DND-41 (cell line): ENCODE data around the gene SLC24A3.

ENCODE experiments used
- EZH2 ChIP-seq: IDR thresholded peaks from 3 replicates; pipeline ENCODE4 v1.6.1; 2012; ENCODE audit warnings: borderline replicate concordance, low read depth, mild to moderate bottlenecking, moderate library complexity, low read length, inconsistent platforms; ENCODE audit not compliant: severe bottlenecking
- TF ChIP-seq, protein P1 (sequence below): IDR thresholded peaks from 2 replicates; pipeline ENCODE4 v1.5.1; 2012; ENCODE audit warnings: borderline replicate concordance, low read length, moderate library complexity, mild to moderate bottlenecking; ENCODE audit not compliant: poor library complexity, severe bottlenecking; ENCODE audit errors: extremely low read depth

DNA sequence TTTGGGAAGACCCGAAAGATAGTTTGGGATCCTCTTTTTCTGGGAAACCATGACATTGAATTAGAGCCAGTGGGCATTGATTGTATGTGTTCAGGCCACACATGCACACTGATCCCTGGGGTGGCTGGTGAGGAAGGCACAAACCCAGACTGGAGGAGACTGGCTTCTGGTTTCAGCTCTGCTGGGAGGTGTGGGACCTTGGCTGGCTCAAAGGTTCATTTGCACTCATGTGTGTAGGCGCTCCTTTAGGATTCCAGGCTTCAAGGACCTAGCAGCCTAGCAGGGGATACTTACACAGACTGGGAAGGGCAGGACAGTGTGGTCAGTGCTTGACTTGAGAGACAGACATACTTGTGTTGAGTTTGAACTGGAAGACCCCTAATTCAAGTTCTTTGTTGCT, 552.8 kb downstream of the SLC24A3 start:
- TF ChIP-seq, protein P1, sequence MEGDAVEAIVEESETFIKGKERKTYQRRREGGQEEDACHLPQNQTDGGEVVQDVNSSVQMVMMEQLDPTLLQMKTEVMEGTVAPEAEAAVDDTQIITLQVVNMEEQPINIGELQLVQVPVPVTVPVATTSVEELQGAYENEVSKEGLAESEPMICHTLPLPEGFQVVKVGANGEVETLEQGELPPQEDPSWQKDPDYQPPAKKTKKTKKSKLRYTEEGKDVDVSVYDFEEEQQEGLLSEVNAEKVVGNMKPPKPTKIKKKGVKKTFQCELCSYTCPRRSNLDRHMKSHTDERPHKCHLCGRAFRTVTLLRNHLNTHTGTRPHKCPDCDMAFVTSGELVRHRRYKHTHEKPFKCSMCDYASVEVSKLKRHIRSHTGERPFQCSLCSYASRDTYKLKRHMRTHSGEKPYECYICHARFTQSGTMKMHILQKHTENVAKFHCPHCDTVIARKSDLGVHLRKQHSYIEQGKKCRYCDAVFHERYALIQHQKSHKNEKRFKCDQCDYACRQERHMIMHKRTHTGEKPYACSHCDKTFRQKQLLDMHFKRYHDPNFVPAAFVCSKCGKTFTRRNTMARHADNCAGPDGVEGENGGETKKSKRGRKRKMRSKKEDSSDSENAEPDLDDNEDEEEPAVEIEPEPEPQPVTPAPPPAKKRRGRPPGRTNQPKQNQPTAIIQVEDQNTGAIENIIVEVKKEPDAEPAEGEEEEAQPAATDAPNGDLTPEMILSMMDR: no peak
- no peak for TF ChIP-seq EZH2
